IMR-90 (cell line): Measurements from ENCODE around the gene SLC25A6. TPM values are rescaled to one million over a fixed set of nuclear protein-coding genes. Genes with fewer than 3 reads are reported as not detected.

Experiments
- ATAC-seq: fragments of 200-7000 bp; cut with Tn5 transposase; 2 replicates; pipeline ENCODE4 v1.9.1; 2020; ENCODE audit warnings: low read depth, mild to moderate bottlenecking, moderate library complexity
- BruUV-seq: library from RNA; stranded (reverse); fragments of 400-500 nt; replicated peaks from 2 replicates; lab custom pipeline; 2021; lab: Mats Ljungman, UMichigan
- CTCF ChIA-PET: fragments of 300-600 bp; formaldehyde crosslinking; extraction: SDS; loops from one replicate; lab custom pipeline; 2021; ENCODE audit warnings: antibody characterized with exemption; lab: Yijun Ruan, JAX
- POLR2A ChIA-PET: fragments of 300-600 bp; sonication (Branson Sonifier 250); formaldehyde crosslinking; loops from one replicate; lab custom pipeline; 2022; ENCODE audit warnings: antibody characterized with exemption; ENCODE audit not compliant: unreplicated experiment; lab: Charles Lee
- DNase-seq: peaks from one replicate; pipeline ENCODE4 v3.0.0; 2013
- H2AFZ ChIP-seq: replicated peaks from 2 replicates; pipeline ENCODE3; 2013; ENCODE audit warnings: low read length, mild to moderate bottlenecking; ENCODE audit not compliant: poor library complexity
- H2AK5ac ChIP-seq: 2 replicates; pipeline ENCODE4 v1.6.1; 2013; ENCODE audit warnings: low read depth, low read length, inconsistent platforms
- H2AK9ac ChIP-seq: replicated peaks from 2 replicates; pipeline ENCODE3; 2013; ENCODE audit warnings: mild to moderate bottlenecking, low read depth, low read length, moderate library complexity; ENCODE audit not compliant: poor library complexity
- H2BK120ac ChIP-seq: 2 replicates; pipeline ENCODE4 v1.6.1; 2013; ENCODE audit warnings: low read depth, low read length, inconsistent platforms
- H2BK15ac ChIP-seq: 3 replicates; pipeline ENCODE4 v1.6.1; 2013; ENCODE audit warnings: low read depth, low read length, inconsistent platforms
- H2BK20ac ChIP-seq: 2 replicates; pipeline ENCODE4 v1.6.1; 2013; ENCODE audit warnings: low read depth, mild to moderate bottlenecking, inconsistent platforms, low read length, moderate library complexity
- H2BK5ac ChIP-seq: 2 replicates; pipeline ENCODE4 v1.6.1; 2013; ENCODE audit warnings: mild to moderate bottlenecking, low read depth, low read length, inconsistent platforms; ENCODE audit not compliant: poor library complexity, severe bottlenecking
- H3K14ac ChIP-seq: replicated peaks from 2 replicates; pipeline ENCODE4 v1.6.1; 2013; ENCODE audit warnings: low read depth, low read length, inconsistent platforms
- H3K18ac ChIP-seq: 2 replicates; pipeline ENCODE4 v1.6.1; 2013; ENCODE audit warnings: low read depth, low read length, control low read depth
- H3K23ac ChIP-seq: 2 replicates; pipeline ENCODE4 v1.6.1; 2013; ENCODE audit warnings: low read depth, low read length, inconsistent platforms
- H3K27ac ChIP-seq: 2 replicates; pipeline ENCODE4 v1.5.1; 2013; ENCODE audit warnings: mild to moderate bottlenecking, control low read depth, low read length; ENCODE audit not compliant: insufficient read depth
- H3K27me3 ChIP-seq: 2 replicates; pipeline ENCODE4 v1.6.1; 2013; ENCODE audit warnings: low read length; ENCODE audit not compliant: control insufficient read depth, insufficient read depth
- H3K36me3 ChIP-seq: 2 replicates; pipeline ENCODE4 v1.6.1; 2013; ENCODE audit warnings: low read length, mixed read lengths; ENCODE audit not compliant: control insufficient read depth, insufficient read depth
- H3K4ac ChIP-seq: 2 replicates; pipeline ENCODE4 v1.6.1; 2013; ENCODE audit warnings: low read depth, low read length, inconsistent platforms
- H3K4me1 ChIP-seq: 2 replicates; pipeline ENCODE4 v1.6.1; 2013; ENCODE audit warnings: low read length, mixed read lengths; ENCODE audit not compliant: control insufficient read depth, insufficient read depth
- H3K4me2 ChIP-seq: 2 replicates; pipeline ENCODE4 v1.6.1; 2013; ENCODE audit warnings: low read depth, mild to moderate bottlenecking, control low read depth, low read length, moderate library complexity
- H3K4me3 ChIP-seq: 2 replicates; pipeline ENCODE4 v1.5.1; 2013; ENCODE audit warnings: low read depth, mild to moderate bottlenecking, control low read depth, low read length, moderate library complexity; ENCODE audit not compliant: insufficient read depth
- H3K56ac ChIP-seq: 2 replicates; pipeline ENCODE4 v1.6.1; 2013; ENCODE audit warnings: low read length, inconsistent platforms; ENCODE audit not compliant: insufficient read depth; ENCODE audit errors: extremely low read depth
- H3K79me1 ChIP-seq, 2 experiments: 2 replicates each; pipeline ENCODE4 v1.6.1; 2013; ENCODE audit warnings: low read length in 2 of 2, inconsistent platforms in 1 of 2, low read depth in 1 of 2
- H3K9ac ChIP-seq: 2 replicates; pipeline ENCODE4 v1.6.1; 2013; ENCODE audit warnings: low read depth, low read length, control low read depth
- H3K9me1 ChIP-seq: 2 replicates; pipeline ENCODE4 v1.6.1; 2013; ENCODE audit warnings: low read length, inconsistent platforms; ENCODE audit not compliant: insufficient read depth
- H3K9me3 ChIP-seq: 2 replicates; pipeline ENCODE4 v1.6.1; 2013; ENCODE audit warnings: low read length; ENCODE audit not compliant: control insufficient read depth, insufficient read depth
- H4K20me1 ChIP-seq: 2 replicates; pipeline ENCODE4 v1.6.1; 2013; ENCODE audit warnings: low read length, inconsistent platforms; ENCODE audit not compliant: insufficient read depth
- H4K5ac ChIP-seq: 2 replicates; pipeline ENCODE4 v1.6.1; 2013; ENCODE audit warnings: mild to moderate bottlenecking, low read depth, low read length, control low read depth
- H4K8ac ChIP-seq, 2 experiments: 2 replicates each; pipeline ENCODE4 v1.6.1; 2013; ENCODE audit warnings: low read depth in 2 of 2, low read length in 2 of 2, control low read depth in 1 of 2, inconsistent platforms in 1 of 2
- H4K91ac ChIP-seq: 2 replicates; pipeline ENCODE4 v1.6.1; 2013; ENCODE audit warnings: low read depth, low read length, inconsistent platforms; ENCODE audit not compliant: insufficient read depth
- CHD1 ChIP-seq: IDR thresholded peaks from 2 replicates; pipeline ENCODE4 v1.6.1; 2012; ENCODE audit warnings: low read depth, low read length, improper control_type of control experiment
- MAZ ChIP-seq: IDR thresholded peaks from 2 replicates; pipeline ENCODE4 v1.6.1; 2012; ENCODE audit warnings: low read depth, mild to moderate bottlenecking, low read length, improper control_type of control experiment, moderate library complexity, borderline replicate concordance
- RAD21 ChIP-seq: IDR thresholded peaks from 2 replicates; pipeline ENCODE4 v1.6.1; 2012; ENCODE audit warnings: low read length, improper control_type of control experiment
- WGBS, 2 experiments: methylation state at CpG; one replicate each; pipeline versions ENCODE4 v1.1.5 to v1.1.7; 2013; ENCODE audit warnings: missing lambda C conversion rate in 2 of 2; ENCODE audit not compliant: insufficient read length in 1 of 2; ENCODE audit errors: extremely low coverage in 2 of 2; 5-methylcytosine and 5-hydroxymethylcytosine counted together
- dilution Hi-C: fragments of 300-500 bp; cut with HindIII; formaldehyde crosslinking; loops from one replicate; pipeline ENCODE4 v1.14.3; 2018; ENCODE audit warnings: low sequenced_read_pairs; ENCODE audit not compliant: unreplicated experiment
- in situ Hi-C: fragments of 300-500 bp; cut with MboI; formaldehyde crosslinking; loops from 3 replicates; pipeline ENCODE4 v1.14.3; 2019; ENCODE audit warnings: low sequenced_read_pairs, inconsistent platforms, mixed read lengths
- intact Hi-C: fragments of 100-400 bp; cut with micrococcal nuclease; formaldehyde crosslinking; loops from 2 replicates; pipeline ENCODE4 v1.10.0; 2022
- polyA plus RNA-seq, 3 experiments: library from polyadenylated mRNA; depleted of rRNA; stranded (reverse); fragments of >200 nt; gene quantifications; 2 replicates each; pipeline ENCODE4 v1.2.3, GENCODE V29; 2012; ENCODE audit warnings: low replicate concordance in 1 of 3
- total RNA-seq: library from RNA; depleted of rRNA; stranded (reverse); fragments of >200 nt; gene quantifications from 2 replicates; pipeline ENCODE4 v1.2.3, GENCODE V29; 2012
- TF ChIP-seq, protein P1 (sequence below): fragments of 150-350 bp; IDR thresholded peaks from 2 replicates; pipeline ENCODE4 v1.6.1; 2017; ENCODE audit warnings: mild to moderate bottlenecking, antibody characterized with exemption, low read length, low read depth

Gene SLC25A6
- total and polyA plus RNA-seq, 2 of the 4 experiments (the other 2 are of a cell fraction): 166 to 565 TPM

GRCh38 chrX:1397001-1397400 is 5.1 kb upstream of the SLC25A6 start:
- no peak overlapping the region for H3K18ac ChIP-seq
- H3K56ac ChIP-seq: no peak overlapping the region
- no peak overlapping the region for H2BK20ac ChIP-seq
- H4K91ac ChIP-seq: no peak overlapping the region
- no peaks in the 10 kb centered on the region for H3K27me3 ChIP-seq
- H3K9ac ChIP-seq: no peak overlapping the region
- ATAC-seq (no peak), DNase-seq (no peak)
- H2AK5ac ChIP-seq: no peak overlapping the region
- H2BK15ac ChIP-seq: no peak overlapping the region
- H3K9me3 ChIP-seq: no peaks in the 10 kb centered on the region
- no peaks in the 10 kb centered on the region; the same call in 1 of the 2 replicates for H4K20me1 ChIP-seq
- no peaks in the 10 kb centered on the region for H3K9me1 ChIP-seq
- H3K27ac ChIP-seq: no peak overlapping the region
- in situ Hi-C loops: no loop called here
- CTCF ChIA-PET: no interaction called here
- no peak overlapping the region for H3K23ac ChIP-seq
- H4K5ac ChIP-seq: no peak overlapping the region
- H2BK120ac ChIP-seq: no peak overlapping the region
- H3K36me3 ChIP-seq: peaks cover 9% of the 10 kb centered on the region
- POLR2A ChIA-PET: no interaction called here
- H3K79me1 ChIP-seq: peaks cover 10 to 15% of the 10 kb centered on the region in 2 experiments; a peak in 3 of 4 replicates
- TF ChIP-seq MAZ (no peak), RAD21 (no peak), CHD1 (no peak)
- TF ChIP-seq, protein P1, sequence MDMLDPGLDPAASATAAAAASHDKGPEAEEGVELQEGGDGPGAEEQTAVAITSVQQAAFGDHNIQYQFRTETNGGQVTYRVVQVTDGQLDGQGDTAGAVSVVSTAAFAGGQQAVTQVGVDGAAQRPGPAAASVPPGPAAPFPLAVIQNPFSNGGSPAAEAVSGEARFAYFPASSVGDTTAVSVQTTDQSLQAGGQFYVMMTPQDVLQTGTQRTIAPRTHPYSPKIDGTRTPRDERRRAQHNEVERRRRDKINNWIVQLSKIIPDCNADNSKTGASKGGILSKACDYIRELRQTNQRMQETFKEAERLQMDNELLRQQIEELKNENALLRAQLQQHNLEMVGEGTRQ: no peak
- no peak overlapping the region for H3K4me3 ChIP-seq
- no TSS peak for BruUV-seq
- no peak overlapping the region for H2AK9ac ChIP-seq
- no peak overlapping the region for H2AFZ ChIP-seq
- no peak overlapping the region for H3K4me2 ChIP-seq
- no peak overlapping the region for H2BK5ac ChIP-seq
- no peak overlapping the region for H3K4ac ChIP-seq
- dilution Hi-C loops: no loop called here
- 100% methylated on average over 1 of the region's 15 CpGs; no CpG with 5 or more reads in 1 of the 2 experiments for WGBS, 2 experiments
- no peak overlapping the region for H3K14ac ChIP-seq
- intact Hi-C loops: loop anchor here (10.0 kb wide), 1 partner anchor 48 kb away; no protein-coding TSS in a partner anchor
- H3K4me1 ChIP-seq: no peaks in the 10 kb centered on the region; the same call in 1 of the 2 replicates
- H4K8ac ChIP-seq: no peak overlapping the region
